ENCODE measurements around the gene DICER1.

DNA sequence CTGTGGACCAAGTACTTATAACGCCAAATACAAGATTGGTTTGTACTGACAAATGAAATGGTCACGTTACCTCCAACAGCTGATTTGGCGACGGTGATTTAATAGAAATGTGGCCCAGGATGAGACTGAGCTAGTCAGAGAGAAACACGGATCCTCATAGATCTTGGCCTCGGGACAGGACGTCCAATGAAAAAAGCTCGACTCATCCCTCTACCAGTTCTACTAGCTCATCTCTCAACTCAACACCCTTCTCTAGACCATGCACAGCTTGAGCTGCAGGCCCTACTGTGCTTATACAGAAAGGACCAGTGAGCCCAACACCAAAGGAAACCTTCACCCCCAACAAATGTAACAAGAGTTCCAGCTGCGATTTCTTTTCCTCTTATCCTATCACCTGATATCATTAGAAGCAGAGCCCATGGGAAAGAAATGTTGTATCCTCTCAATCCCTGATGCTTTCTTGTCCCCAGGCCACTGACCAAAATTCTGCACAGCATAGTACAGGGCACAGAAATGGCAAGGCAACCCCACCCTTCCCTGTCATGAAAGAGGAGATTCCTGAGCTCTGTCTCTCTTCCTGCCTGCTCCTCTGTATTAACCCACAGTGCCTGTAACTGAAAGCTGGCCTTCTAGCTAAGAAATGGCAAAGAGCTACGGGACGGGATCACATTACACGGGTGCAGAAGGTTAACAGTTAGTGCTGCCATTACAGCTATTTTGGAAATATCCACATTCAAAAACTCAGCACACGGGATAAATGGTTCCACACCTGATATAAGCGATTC lies 39.2 kb downstream of the DICER1 start:
- TF ChIP-seq, protein P1, sequence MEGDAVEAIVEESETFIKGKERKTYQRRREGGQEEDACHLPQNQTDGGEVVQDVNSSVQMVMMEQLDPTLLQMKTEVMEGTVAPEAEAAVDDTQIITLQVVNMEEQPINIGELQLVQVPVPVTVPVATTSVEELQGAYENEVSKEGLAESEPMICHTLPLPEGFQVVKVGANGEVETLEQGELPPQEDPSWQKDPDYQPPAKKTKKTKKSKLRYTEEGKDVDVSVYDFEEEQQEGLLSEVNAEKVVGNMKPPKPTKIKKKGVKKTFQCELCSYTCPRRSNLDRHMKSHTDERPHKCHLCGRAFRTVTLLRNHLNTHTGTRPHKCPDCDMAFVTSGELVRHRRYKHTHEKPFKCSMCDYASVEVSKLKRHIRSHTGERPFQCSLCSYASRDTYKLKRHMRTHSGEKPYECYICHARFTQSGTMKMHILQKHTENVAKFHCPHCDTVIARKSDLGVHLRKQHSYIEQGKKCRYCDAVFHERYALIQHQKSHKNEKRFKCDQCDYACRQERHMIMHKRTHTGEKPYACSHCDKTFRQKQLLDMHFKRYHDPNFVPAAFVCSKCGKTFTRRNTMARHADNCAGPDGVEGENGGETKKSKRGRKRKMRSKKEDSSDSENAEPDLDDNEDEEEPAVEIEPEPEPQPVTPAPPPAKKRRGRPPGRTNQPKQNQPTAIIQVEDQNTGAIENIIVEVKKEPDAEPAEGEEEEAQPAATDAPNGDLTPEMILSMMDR (IDR thresholded peaks at IDR 0.05) = no peak
- TF ChIP-seq POLR2A (IDR thresholded peaks at IDR 0.05) = no peak
